Measurements from ENCODE around the gene MRPL20.

MRPL20 gene

GRCh38 chr1:1377540-1378205, 29.4 kb downstream of the MRPL20 start:
- TF ChIP-seq CTCF (IDR thresholded peaks at IDR 0.05; ENCODE audit: low read depth, low read length, poor library complexity, severe bottlenecking) (no peak), EZH2phosphoT487 (IDR thresholded peaks at IDR 0.05; ENCODE audit: borderline replicate concordance, low read length) (no peak)

GRCh38 chr1:1376551-1377226, 30.4 kb downstream of the MRPL20 start:
- no peaks in the 10 kb centered on the region for H3K9me3 ChIP-seq (ENCODE audit: control insufficient read depth, insufficient read depth, low read length)
- peak overlapping the region; percentile 81 for H3K4me2 ChIP-seq (ENCODE audit: low read length)
- H3K4me3 ChIP-seq (ENCODE audit: low read length), result peak overlapping the region; percentile 98
- peaks cover 6% of the 10 kb centered on the region; the same call in 1 of the 2 replicates for H4K20me1 ChIP-seq (ENCODE audit: control insufficient read depth, insufficient read depth, low read depth, low read length)
- H3K9me2 ChIP-seq (replicated peaks; ENCODE audit: control insufficient read depth, low read length), result no peaks in the 10 kb centered on the region
- H3K27ac ChIP-seq (ENCODE audit: low read depth, low read length), result no peak overlapping the region
- H3K36me3 ChIP-seq (ENCODE audit: control insufficient read depth, low read length), result peaks cover 41% of the 10 kb centered on the region
- peaks cover 30% of the 10 kb centered on the region for H3K4me1 ChIP-seq (ENCODE audit: control insufficient read depth, low read length)
- H3K27me3 ChIP-seq (ENCODE audit: control insufficient read depth, low read length), result no peaks in the 10 kb centered on the region
- H3F3A ChIP-seq (ENCODE audit: control insufficient read depth, insufficient read depth), result peaks cover 7% of the 10 kb centered on the region
- H3K79me2 ChIP-seq (ENCODE audit: control insufficient read depth, low read length), result peaks cover 46% of the 10 kb centered on the region
- TF ChIP-seq CTCF (IDR thresholded peaks at IDR 0.05; ENCODE audit: low read depth, low read length, poor library complexity, severe bottlenecking), result no peak
- TF ChIP-seq EZH2phosphoT487 (IDR thresholded peaks at IDR 0.05; ENCODE audit: borderline replicate concordance, low read length), result no peak

More at GRCh38 chr1:1377540-1378205, 29.4 kb downstream of the MRPL20 start:
- H3K27me3 ChIP-seq (ENCODE audit: control insufficient read depth, low read length), result no peaks in the 10 kb centered on the region
- peaks cover 48% of the 10 kb centered on the region for H3K79me2 ChIP-seq (ENCODE audit: control insufficient read depth, low read length)
- no peak overlapping the region for H3K27ac ChIP-seq (ENCODE audit: low read depth, low read length)
- no peak overlapping the region for H3K4me3 ChIP-seq (ENCODE audit: low read length)
- H3K36me3 ChIP-seq (ENCODE audit: control insufficient read depth, low read length), result peaks cover 36% of the 10 kb centered on the region
- no peaks in the 10 kb centered on the region for H3K9me2 ChIP-seq (replicated peaks; ENCODE audit: control insufficient read depth, low read length)
- peaks cover 7% of the 10 kb centered on the region for H3F3A ChIP-seq (ENCODE audit: control insufficient read depth, insufficient read depth)
- peaks cover 22% of the 10 kb centered on the region for H3K4me1 ChIP-seq (ENCODE audit: control insufficient read depth, low read length)
- H4K20me1 ChIP-seq (ENCODE audit: control insufficient read depth, insufficient read depth, low read depth, low read length), result peaks cover 4% of the 10 kb centered on the region; the same call in 1 of the 2 replicates
- H3K9me3 ChIP-seq (ENCODE audit: control insufficient read depth, insufficient read depth, low read length), result no peaks in the 10 kb centered on the region
- H3K4me2 ChIP-seq (ENCODE audit: low read length), result no peak overlapping the region

GRCh38 chr1:1374929-1375662, 32.0 kb downstream of the MRPL20 start, which contains the start of gene AURKAIP1:
Gene AURKAIP1 (minus strand): TSS chr1:1375207. CDS start chr1:1374756, 451 bp downstream.
- Histone ChIP-seq H3K4me1 (ENCODE audit: control insufficient read depth, low read length) (peaks cover 35% of the 10 kb centered on the region), H3F3A (ENCODE audit: control insufficient read depth, insufficient read depth) (peaks cover 7% of the 10 kb centered on the region), H3K27me3 (ENCODE audit: control insufficient read depth, low read length) (no peaks in the 10 kb centered on the region), H3K4me2 (ENCODE audit: low read length) (peak within 1 kb of the TSS; percentile 86), H3K9me3 (ENCODE audit: control insufficient read depth, insufficient read depth, low read length) (no peaks in the 10 kb centered on the region), H3K36me3 (ENCODE audit: control insufficient read depth, low read length) (peaks cover 46% of the 10 kb centered on the region), H4K20me1 (ENCODE audit: control insufficient read depth, insufficient read depth, low read depth, low read length) (peaks cover 6% of the 10 kb centered on the region; the same call in 1 of the 2 replicates), H3K9me2 (replicated peaks; ENCODE audit: control insufficient read depth, low read length) (no peaks in the 10 kb centered on the region), H3K4me3 (ENCODE audit: low read length) (peak within 1 kb of the TSS; percentile 98), H3K79me2 (ENCODE audit: control insufficient read depth, low read length) (peaks cover 41% of the 10 kb centered on the region), H3K27ac (ENCODE audit: low read depth, low read length) (peak within 1 kb of the TSS; percentile 63)
- TF ChIP-seq CTCF (IDR thresholded peaks at IDR 0.05; ENCODE audit: low read depth, low read length, poor library complexity, severe bottlenecking) (no peak), EZH2phosphoT487 (IDR thresholded peaks at IDR 0.05; ENCODE audit: borderline replicate concordance, low read length) (no peak)
